Measurements from ENCODE around the gene DENND11.

The DENND11 gene

GRCh38 chr7:141702047-141702567 is at the start of gene DENND11:
TSS of gene DENND11 (minus strand) at chr7:141702166. CDS start at chr7:141702153, 13 bp downstream.
- no peak for DNase-seq (ENCODE audit: low read depth, low spot score)

GRCh38 chr7:141748396-141748795 is 46.4 kb upstream of the DENND11 start:
- DNase-seq (ENCODE audit: low read depth, low spot score), result no peak

- DNase-seq (ENCODE audit: low read depth, low spot score), result no peak
Observed at GRCh38 chr7:141744131-141744530, 42.2 kb upstream of the DENND11 start.

GRCh38 chr7:141742229-141742628 is 40.3 kb upstream of the DENND11 start:
- DNase-seq (ENCODE audit: low read depth, low spot score), result no peak

- DNase-seq (ENCODE audit: low read depth, low spot score), result no peak
Observed at GRCh38 chr7:141739250-141739649, 37.3 kb upstream of the DENND11 start.

- DNase-seq (ENCODE audit: low read depth, low spot score), result no peak
Observed at GRCh38 chr7:141738592-141739013, 36.6 kb upstream of the DENND11 start.

GRCh38 chr7:141737836-141738591 is 36.0 kb upstream of the DENND11 start, which contains the start of gene SSBP1:
TSS of gene SSBP1 (plus strand) at chr7:141738358. CDS start at chr7:141739167, 809 bp downstream.
- peak; percentile 93 for DNase-seq (ENCODE audit: low read depth, low spot score)

- no peak for DNase-seq (ENCODE audit: low read depth, low spot score)
Observed at GRCh38 chr7:141737118-141737835, 35.3 kb upstream of the DENND11 start.

GRCh38 chr7:141731476-141732149 is 29.6 kb upstream of the DENND11 start:
- DNase-seq (ENCODE audit: low read depth, low spot score), result no peak

- DNase-seq (ENCODE audit: low read depth, low spot score), result no peak
Observed at GRCh38 chr7:141729020-141729419, 27.1 kb upstream of the DENND11 start.

- DNase-seq (ENCODE audit: low read depth, low spot score), result no peak
Observed at GRCh38 chr7:141722529-141722928, 20.6 kb upstream of the DENND11 start.

GRCh38 chr7:141717450-141717849 is 15.5 kb upstream of the DENND11 start:
- DNase-seq (ENCODE audit: low read depth, low spot score), result no peak

GRCh38 chr7:141715794-141716689 is 14.1 kb upstream of the DENND11 start:
- DNase-seq (ENCODE audit: low read depth, low spot score), result no peak

- DNase-seq (ENCODE audit: low read depth, low spot score), result no peak
Observed at GRCh38 chr7:141715018-141715417, 13.1 kb upstream of the DENND11 start.

- no peak for DNase-seq (ENCODE audit: low read depth, low spot score)
Observed at GRCh38 chr7:141714571-141714970, 12.6 kb upstream of the DENND11 start.

GRCh38 chr7:141713890-141714289 is 11.9 kb upstream of the DENND11 start:
- no peak for DNase-seq (ENCODE audit: low read depth, low spot score)

GRCh38 chr7:141712603-141713255 is 10.8 kb upstream of the DENND11 start:
- no peak for DNase-seq (ENCODE audit: low read depth, low spot score)

GRCh38 chr7:141710301-141710700 is 8.3 kb upstream of the DENND11 start:
- DNase-seq (ENCODE audit: low read depth, low spot score), result no peak

- no peak for DNase-seq (ENCODE audit: low read depth, low spot score)
Observed at GRCh38 chr7:141709749-141710148, 7.8 kb upstream of the DENND11 start.

- DNase-seq (ENCODE audit: low read depth, low spot score), result no peak
Observed at GRCh38 chr7:141709318-141709717, 7.4 kb upstream of the DENND11 start.

GRCh38 chr7:141708351-141708750 is 6.4 kb upstream of the DENND11 start, which contains the start of gene WEE2:
TSS of gene WEE2 (plus strand) at chr7:141708353. CDS start at chr7:141708759, 406 bp downstream.
- DNase-seq (ENCODE audit: low read depth, low spot score), result no peak
